Right lobe of liver (tissue), 4 donors: ENCODE results near the gene PXDN.

ENCODE experiments used
- CTCF ChIP-seq, 4 donors: fragments of 200-600 bp in 3 of 4; fragments of 450-650 bp in 1 of 4; IDR thresholded peaks; one replicate each; pipeline versions ENCODE4 v1.5.1 to v1.8.0; 2016 to 2022; ENCODE audit warnings: antibody characterized with exemption in 4 of 4, mild to moderate bottlenecking in 2 of 4
- POLR2A ChIP-seq: fragments of 450-650 bp; IDR thresholded peaks from one replicate; pipeline ENCODE4 v1.6.1; 2017; ENCODE audit warnings: antibody characterized with exemption, mild to moderate bottlenecking
- donor health status: DM: no; HTN: no; CAD: no.
- donor health status: DM: no; HTN: no; CAD: no.
- donor health status: DM: no; HTN: yes; CAD: no.

GRCh38 chr2:1690056-1690775 lies 54.1 kb downstream of the PXDN start:
- TF ChIP-seq POLR2A (no peak), CTCF (IDR thresholded peaks at IDR 0.05) (no peak)
